ENCODE results near the gene SEPTIN3. TPM values are rescaled to one million over a fixed set of nuclear protein-coding genes. Genes with fewer than 3 reads are reported as not detected.

SEPTIN3 gene
- total RNA-seq, 2 experiments from 2014 or later: 2.2 to 2.8 TPM

- Mint-ChIP-seq H3K36me3 (peaks cover 8% of the 10 kb centered on the region), H3K27ac (no peak overlapping the region), H3K4me1 (ENCODE audit: low read depth) (peaks cover 20% of the 10 kb centered on the region), H3K27me3 (no peaks in the 10 kb centered on the region), H3K9me3 (no peaks in the 10 kb centered on the region), H3K4me3 (no peak overlapping the region)
- POLR2A ChIA-PET: no interaction called here
- CTCF ChIA-PET: interaction anchor here (0.6 kb wide), 2 partner anchors 30 to 462 kb away, joined by 3 to 6 read pairs; no protein-coding TSS in a partner anchor
- intact Hi-C loops (cut with micrococcal nuclease): no loop called here
- DNase-seq: no peak
These were observed 37.5 kb upstream of the SEPTIN3 start for GRCh38 chr22:41931701-41932269.

- H3K36me3 Mint-ChIP-seq: peaks cover 12% of the 10 kb centered on the region
- H3K4me3 Mint-ChIP-seq: no peak overlapping the region
- ChIA-PET CTCF (no interaction called here), POLR2A (no interaction called here)
- DNase-seq: no peak
- H3K27me3 Mint-ChIP-seq: no peaks in the 10 kb centered on the region
- no peak overlapping the region for H3K27ac Mint-ChIP-seq
- peaks cover 17% of the 10 kb centered on the region for H3K4me1 Mint-ChIP-seq (ENCODE audit: low read depth)
- H3K9me3 Mint-ChIP-seq: no peaks in the 10 kb centered on the region
- intact Hi-C loops (cut with micrococcal nuclease): no loop called here
These were observed 36.9 kb upstream of the SEPTIN3 start for GRCh38 chr22:41932353-41932752.

DNA sequence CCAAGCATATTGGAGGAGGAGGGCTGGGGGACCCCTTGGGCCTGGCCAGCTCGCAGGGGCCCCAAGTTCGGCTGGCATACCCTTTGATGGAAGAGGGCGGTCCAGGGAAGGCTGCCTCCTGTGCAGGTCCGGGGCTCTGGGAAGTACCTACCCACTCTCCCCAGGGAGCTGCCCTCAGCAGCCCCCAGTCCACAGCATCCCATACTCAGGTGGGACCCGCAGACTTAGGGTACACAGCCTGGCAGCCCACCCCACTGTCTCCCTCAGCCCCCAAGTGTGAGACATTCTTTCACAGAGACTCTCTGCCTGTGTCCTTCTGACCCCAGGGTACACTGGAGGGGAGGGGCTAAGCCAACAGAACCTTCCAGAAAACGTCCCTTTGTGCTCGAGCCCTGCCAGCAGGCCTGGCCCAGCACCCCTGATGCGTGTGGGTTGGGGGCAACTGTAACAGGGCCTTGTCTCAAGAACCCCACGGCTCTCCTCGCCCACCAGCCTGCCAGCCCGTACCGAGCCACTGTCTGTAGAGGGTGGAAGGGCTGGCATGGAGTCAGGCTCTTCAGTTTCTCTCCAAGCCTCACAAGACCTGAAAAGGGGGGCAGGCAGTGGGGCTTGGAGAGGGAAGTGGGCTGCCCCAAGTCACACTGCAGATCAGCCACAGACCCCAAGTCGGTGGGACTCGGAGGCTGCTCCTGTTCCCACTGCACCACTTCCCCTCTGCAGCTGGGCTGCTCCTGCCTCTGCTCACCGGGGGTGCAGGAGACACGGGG lies 35.6 kb upstream of the SEPTIN3 start:
- H3K36me3 Mint-ChIP-seq: peaks cover 16% of the 10 kb centered on the region
- DNase-seq: no peak
- peaks cover 11% of the 10 kb centered on the region for H3K4me1 Mint-ChIP-seq (ENCODE audit: low read depth)
- ChIA-PET POLR2A (interaction anchor here (0.8 kb wide), 1 partner anchor 8 kb away, joined by 3 read pairs; no protein-coding TSS in a partner anchor), CTCF (interaction anchor here (0.7 to 1.7 kb wide), 2 partner anchors 8 to 10 kb away, joined by 3 to 13 read pairs; partner anchors contain the start of gene TNFRSF13C)
- intact Hi-C loops (cut with micrococcal nuclease): no loop called here
- no peak overlapping the region for H3K4me3 Mint-ChIP-seq
- H3K9me3 Mint-ChIP-seq: no peaks in the 10 kb centered on the region
- no peak overlapping the region for H3K27ac Mint-ChIP-seq
- H3K27me3 Mint-ChIP-seq: no peaks in the 10 kb centered on the region

GRCh38 chr22:41934284-41935014 lies 34.8 kb upstream of the SEPTIN3 start:
- ChIA-PET CTCF (interaction anchor here (0.7 to 1.7 kb wide), 2 partner anchors 8 to 11 kb away, joined by 3 to 13 read pairs; partner anchors contain the start of gene TNFRSF13C), POLR2A (interaction anchor here (0.8 to 1.0 kb wide), 2 partner anchors 9 to 102 kb away, joined by 3 read pairs; partner anchors contain the start of gene SREBF2)
- Mint-ChIP-seq H3K36me3 (peaks cover 23% of the 10 kb centered on the region), H3K27ac (no peak overlapping the region), H3K4me1 (ENCODE audit: low read depth) (peaks cover 11% of the 10 kb centered on the region), H3K4me3 (no peak overlapping the region), H3K27me3 (no peaks in the 10 kb centered on the region), H3K9me3 (no peaks in the 10 kb centered on the region)
- intact Hi-C loops (cut with micrococcal nuclease): no loop called here
- DNase-seq: no peak

GRCh38 chr22:41935015-41935351 lies 34.3 kb upstream of the SEPTIN3 start:
- Mint-ChIP-seq H3K27me3 (no peaks in the 10 kb centered on the region), H3K27ac (no peak overlapping the region), H3K4me3 (no peak overlapping the region), H3K4me1 (ENCODE audit: low read depth) (peaks cover 16% of the 10 kb centered on the region), H3K36me3 (peaks cover 27% of the 10 kb centered on the region), H3K9me3 (no peaks in the 10 kb centered on the region)
- intact Hi-C loops (cut with micrococcal nuclease): no loop called here
- ChIA-PET POLR2A (interaction anchor here (1.0 to 3.5 kb wide), 2 partner anchors 9 to 103 kb away, joined by 3 to 22 read pairs; partner anchors contain the start of genes SREBF2 and TNFRSF13C), CTCF (interaction anchor here (1.7 kb wide), 1 partner anchor 9 kb away, joined by 13 read pairs; the partner anchor contains the start of gene TNFRSF13C)
- no peak for DNase-seq

- H3K4me3 Mint-ChIP-seq: no peak overlapping the region
- H3K9me3 Mint-ChIP-seq: no peaks in the 10 kb centered on the region
- peaks cover 31% of the 10 kb centered on the region for H3K36me3 Mint-ChIP-seq
- intact Hi-C loops (cut with micrococcal nuclease): no loop called here
- H3K27ac Mint-ChIP-seq: no peak overlapping the region
- no peaks in the 10 kb centered on the region for H3K27me3 Mint-ChIP-seq
- no peak for DNase-seq
- peaks cover 21% of the 10 kb centered on the region for H3K4me1 Mint-ChIP-seq (ENCODE audit: low read depth)
- POLR2A ChIA-PET: interaction anchor here (0.6 to 3.5 kb wide), 3 partner anchors 10 to 108 kb away, joined by 3 to 22 read pairs (median 5); partner anchors contain the start of gene TNFRSF13C
- CTCF ChIA-PET: interaction anchor here (0.9 to 1.7 kb wide), 2 partner anchors 10 kb away, joined by 5 to 13 read pairs; partner anchors contain the start of gene TNFRSF13C
These were observed 33.7 kb upstream of the SEPTIN3 start for GRCh38 chr22:41935509-41935908.

DNA sequence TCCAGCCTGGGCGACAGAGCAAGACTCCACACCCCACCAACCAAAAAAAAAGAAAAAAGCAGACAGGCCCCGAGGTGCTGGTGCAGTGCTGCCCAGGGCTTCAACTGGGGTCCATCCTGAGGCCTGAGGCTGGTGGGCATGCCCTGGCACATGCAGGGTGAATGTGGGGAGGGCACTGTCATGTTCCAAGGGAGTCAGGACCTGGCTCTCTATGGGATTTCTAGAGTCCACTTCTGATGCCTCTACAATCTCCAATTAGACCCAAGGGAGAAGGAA lies 32.4 kb upstream of the SEPTIN3 start:
- intact Hi-C loops (cut with micrococcal nuclease): no loop called here
- no peak overlapping the region for H3K4me3 Mint-ChIP-seq
- ChIA-PET CTCF (interaction anchor here (1.0 kb wide), 1 partner anchor 11 kb away, joined by 7 read pairs; the partner anchor contains the start of gene TNFRSF13C), POLR2A (interaction anchor here (1.6 to 3.5 kb wide), 2 partner anchors 11 to 17 kb away, joined by 5 to 22 read pairs; partner anchors contain the start of gene TNFRSF13C)
- no peaks in the 10 kb centered on the region for H3K27me3 Mint-ChIP-seq
- H3K36me3 Mint-ChIP-seq: peaks cover 44% of the 10 kb centered on the region
- DNase-seq: no peak
- peaks cover 35% of the 10 kb centered on the region for H3K4me1 Mint-ChIP-seq (ENCODE audit: low read depth)
- H3K27ac Mint-ChIP-seq: peak overlapping the region; percentile 40
- no peaks in the 10 kb centered on the region for H3K9me3 Mint-ChIP-seq

DNA sequence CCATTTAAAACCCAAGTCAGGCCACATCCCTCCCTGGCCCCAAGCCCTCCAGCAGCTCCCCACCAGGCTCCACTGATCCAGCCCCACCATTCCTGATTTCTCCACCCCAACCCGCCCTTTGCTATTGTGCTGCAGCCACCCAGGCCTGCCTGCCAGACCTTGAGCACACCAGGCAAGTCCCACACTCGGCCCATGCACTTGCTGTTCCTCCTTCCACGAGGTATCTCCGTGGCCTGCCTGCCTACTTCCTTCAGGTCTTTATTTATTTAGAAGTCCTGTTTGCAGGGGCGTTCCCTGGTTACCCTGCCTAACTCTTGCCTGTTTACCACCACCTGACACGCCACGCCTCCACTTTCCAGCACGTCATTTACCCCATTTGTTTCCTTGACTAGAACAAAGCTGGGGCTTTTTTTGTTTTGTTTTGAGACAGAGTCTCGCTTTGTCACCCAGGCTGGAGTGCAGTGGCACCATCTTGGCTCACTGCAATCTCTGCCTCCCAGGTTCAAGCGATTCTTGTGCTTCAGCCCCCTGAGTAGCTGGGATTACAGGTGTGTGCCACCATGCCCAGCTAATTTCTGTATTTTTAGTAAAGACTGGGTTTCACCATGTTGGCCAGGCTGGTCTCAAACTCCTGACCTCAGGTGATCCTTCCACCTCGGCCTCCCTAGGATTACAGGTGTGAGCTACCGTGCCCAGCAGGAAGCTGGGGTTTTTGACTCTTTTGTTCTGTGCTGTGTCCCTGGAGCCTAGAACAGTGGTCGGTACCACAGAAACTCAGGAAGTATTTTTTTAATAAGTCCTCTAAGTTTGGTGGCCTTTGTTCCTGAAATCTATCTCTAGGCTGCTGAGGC lies 29.0 kb upstream of the SEPTIN3 start:
- H3K27me3 Mint-ChIP-seq: no peaks in the 10 kb centered on the region
- peak overlapping the region; percentile 80 for H3K4me3 Mint-ChIP-seq
- ChIA-PET CTCF (interaction anchor here (0.6 to 3.8 kb wide), 29 partner anchors 9 to 504 kb away, joined by 3 to 60 read pairs (median 6); partner anchors contain the start of genes CCDC134, MEI1, SREBF2 and TNFRSF13C), POLR2A (interaction anchor here (0.7 to 3.9 kb wide), 23 partner anchors 12 to 252 kb away, joined by 3 to 28 read pairs (median 6); partner anchors contain the start of genes CCDC134, NDUFA6, SHISA8 and SMDT1)
- no peaks in the 10 kb centered on the region for H3K9me3 Mint-ChIP-seq
- intact Hi-C loops (cut with micrococcal nuclease): loop anchor here (1.0 to 5.0 kb wide), 11 partner anchors 13 to 319 kb away; partner anchors contain the start of genes DESI1, TNFRSF13C, WBP2NL and XRCC6
- DNase-seq: peak; percentile 99
- peaks cover 62% of the 10 kb centered on the region for H3K4me1 Mint-ChIP-seq (ENCODE audit: low read depth)
- H3K27ac Mint-ChIP-seq: peak overlapping the region; percentile 99
- H3K36me3 Mint-ChIP-seq: peaks cover 69% of the 10 kb centered on the region

- H3K27ac Mint-ChIP-seq: peak overlapping the region; percentile 99
- ChIA-PET CTCF (interaction anchor here (0.6 to 3.8 kb wide), 32 partner anchors 8 to 503 kb away, joined by 3 to 60 read pairs (median 5); partner anchors contain the start of genes CCDC134, MEI1, SREBF2 and TNFRSF13C), POLR2A (interaction anchor here (0.7 to 3.9 kb wide), 20 partner anchors 11 to 253 kb away, joined by 3 to 28 read pairs (median 7); partner anchors contain the start of genes CCDC134, NDUFA6, SHISA8 and SMDT1)
- H3K27me3 Mint-ChIP-seq: no peaks in the 10 kb centered on the region
- no peaks in the 10 kb centered on the region for H3K9me3 Mint-ChIP-seq
- peaks cover 67% of the 10 kb centered on the region for H3K4me1 Mint-ChIP-seq (ENCODE audit: low read depth)
- H3K36me3 Mint-ChIP-seq: peaks cover 75% of the 10 kb centered on the region
- DNase-seq: peak; percentile 91
- intact Hi-C loops (cut with micrococcal nuclease): loop anchor here (1.0 to 5.0 kb wide), 12 partner anchors 14 to 320 kb away; partner anchors contain the start of genes DESI1, TNFRSF13C, WBP2NL and XRCC6
- H3K4me3 Mint-ChIP-seq: peak overlapping the region; percentile 80
These were observed 28.1 kb upstream of the SEPTIN3 start for GRCh38 chr22:41940832-41941765.
